D721Med (cell line): ENCODE data around the gene ANKRD34C.

Experiments used
- DNase-seq: peaks from one replicate; pipeline ENCODE4 v3.0.0; 2011; ENCODE audit warnings: low spot score; ENCODE audit not compliant: insufficient read length
- FAIRE-seq: peaks from 2 replicates; lab custom pipeline; 2011; peaks lifted over from hg19 to GRCh38; lab: Jason Lieb, UNC
- CTCF ChIP-seq: IDR thresholded peaks from 2 replicates; pipeline ENCODE4 v1.5.1; 2012; ENCODE audit warnings: mild to moderate bottlenecking, control low read depth; ENCODE audit not compliant: insufficient read depth; ENCODE audit errors: missing control alignments

The ANKRD34C gene

GRCh38 chr15:79261836-79262235 lies 20.7 kb upstream of the ANKRD34C start:
- no peak for DNase-seq
- no peak for FAIRE-seq
- no peak for TF ChIP-seq CTCF

- DNase-seq (no peak), FAIRE-seq (no peak)
- no peak for TF ChIP-seq CTCF
Measured at GRCh38 chr15:79265167-79265566, 17.4 kb upstream of the ANKRD34C start.

GRCh38 chr15:79265987-79266579 lies 16.4 kb upstream of the ANKRD34C start:
- TF ChIP-seq CTCF: no peak
- no peak for DNase-seq
- FAIRE-seq: no peak

- TF ChIP-seq CTCF: no peak
- DNase-seq: no peak
- no peak for FAIRE-seq
Measured at GRCh38 chr15:79283252-79284048, 928 bp downstream of the ANKRD34C start.

- DNase-seq: no peak
- FAIRE-seq: no peak
Measured at GRCh38 chr15:79290642-79291275, 8.2 kb downstream of the ANKRD34C start.

GRCh38 chr15:79292011-79292410 lies 9.5 kb downstream of the ANKRD34C start:
- no peak for FAIRE-seq
- DNase-seq: no peak
- no peak for TF ChIP-seq CTCF

More at GRCh38 chr15:79290642-79291275, 8.2 kb downstream of the ANKRD34C start:
- no peak for TF ChIP-seq CTCF
